Omental fat pad (tissue), 4 donors: ENCODE measurements around the gene PIK3R1. TPM values are rescaled to one million over a fixed set of nuclear protein-coding genes. Genes with fewer than 3 reads are reported as not detected.

Experiments
- ATAC-seq: fragments of 150-250 bp; one replicate; pipeline ENCODE4 v1.9.1; 2016; ENCODE audit warnings: mild to moderate bottlenecking, moderate library complexity; ENCODE audit not compliant: low FRiP score
- DNase-seq: peaks from one replicate; pipeline ENCODE4 v3.0.0-alpha.2; 2019; ENCODE audit warnings: low spot score
- total RNA-seq, 4 donors: library from RNA; depleted of rRNA; stranded (reverse); fragments of >200 nt; gene quantifications; one replicate each; pipeline ENCODE4 v1.1.0, GENCODE V29; 2016
- TF ChIP-seq, protein P1 (sequence below), 3 donors: fragments of 450-650 bp; IDR thresholded peaks; one replicate each; pipeline ENCODE4 v1.5.1; 2016 to 2017; ENCODE audit warnings: antibody characterized with exemption in 3 of 3, mild to moderate bottlenecking in 3 of 3, moderate library complexity in 2 of 3

Gene PIK3R1
- total RNA-seq, 4 donors from 2014 or later = 90.5 to 188 (median 148) TPM

DNA sequence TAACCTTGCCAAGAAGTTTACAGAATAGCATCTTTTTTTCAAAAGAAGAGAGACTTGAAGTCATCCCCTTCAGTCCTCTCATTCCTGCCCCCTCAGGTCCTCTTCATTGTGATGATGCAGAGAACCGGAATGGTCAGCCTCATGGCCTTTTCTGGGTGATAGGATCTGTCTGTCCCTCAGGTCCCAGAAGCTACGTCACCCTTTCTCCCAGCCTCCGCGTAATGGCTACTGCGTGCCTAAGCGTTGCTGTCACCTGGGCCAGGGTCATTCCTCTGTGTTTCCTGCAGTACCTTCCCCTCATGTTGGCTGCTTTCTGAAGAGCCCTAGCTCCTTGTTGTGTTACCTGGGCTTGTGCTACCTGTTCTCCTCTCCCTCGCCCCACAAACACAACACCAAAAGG lies 4.7 kb downstream of the PIK3R1 start:
- TF ChIP-seq, protein P1, sequence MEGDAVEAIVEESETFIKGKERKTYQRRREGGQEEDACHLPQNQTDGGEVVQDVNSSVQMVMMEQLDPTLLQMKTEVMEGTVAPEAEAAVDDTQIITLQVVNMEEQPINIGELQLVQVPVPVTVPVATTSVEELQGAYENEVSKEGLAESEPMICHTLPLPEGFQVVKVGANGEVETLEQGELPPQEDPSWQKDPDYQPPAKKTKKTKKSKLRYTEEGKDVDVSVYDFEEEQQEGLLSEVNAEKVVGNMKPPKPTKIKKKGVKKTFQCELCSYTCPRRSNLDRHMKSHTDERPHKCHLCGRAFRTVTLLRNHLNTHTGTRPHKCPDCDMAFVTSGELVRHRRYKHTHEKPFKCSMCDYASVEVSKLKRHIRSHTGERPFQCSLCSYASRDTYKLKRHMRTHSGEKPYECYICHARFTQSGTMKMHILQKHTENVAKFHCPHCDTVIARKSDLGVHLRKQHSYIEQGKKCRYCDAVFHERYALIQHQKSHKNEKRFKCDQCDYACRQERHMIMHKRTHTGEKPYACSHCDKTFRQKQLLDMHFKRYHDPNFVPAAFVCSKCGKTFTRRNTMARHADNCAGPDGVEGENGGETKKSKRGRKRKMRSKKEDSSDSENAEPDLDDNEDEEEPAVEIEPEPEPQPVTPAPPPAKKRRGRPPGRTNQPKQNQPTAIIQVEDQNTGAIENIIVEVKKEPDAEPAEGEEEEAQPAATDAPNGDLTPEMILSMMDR (IDR thresholded peaks at IDR 0.05) = no peak
- ATAC-seq = no peak
- DNase-seq = no peak

DNA sequence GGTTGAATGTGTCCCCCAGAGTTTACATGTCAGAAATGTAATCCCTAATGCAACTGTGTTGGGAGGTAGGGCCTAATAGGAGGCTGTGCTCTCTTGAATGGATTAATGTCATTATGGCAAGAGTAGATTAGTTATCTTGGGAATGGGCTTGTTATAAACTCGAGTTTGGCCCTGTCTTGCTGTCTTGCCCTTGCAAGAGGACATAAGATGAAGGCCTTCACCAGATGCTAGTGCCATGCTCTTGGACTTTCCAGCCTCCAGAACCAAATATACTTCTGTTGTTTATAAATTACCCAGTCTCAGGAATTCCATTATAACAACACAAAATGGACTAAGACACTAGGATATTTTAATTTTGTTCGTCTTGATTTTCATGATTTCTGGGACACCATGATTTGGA lies 5.4 kb downstream of the PIK3R1 start:
- TF ChIP-seq, protein P1 (IDR thresholded peaks at IDR 0.05) = no peak
- no peak for ATAC-seq
- DNase-seq = no peak

DNA sequence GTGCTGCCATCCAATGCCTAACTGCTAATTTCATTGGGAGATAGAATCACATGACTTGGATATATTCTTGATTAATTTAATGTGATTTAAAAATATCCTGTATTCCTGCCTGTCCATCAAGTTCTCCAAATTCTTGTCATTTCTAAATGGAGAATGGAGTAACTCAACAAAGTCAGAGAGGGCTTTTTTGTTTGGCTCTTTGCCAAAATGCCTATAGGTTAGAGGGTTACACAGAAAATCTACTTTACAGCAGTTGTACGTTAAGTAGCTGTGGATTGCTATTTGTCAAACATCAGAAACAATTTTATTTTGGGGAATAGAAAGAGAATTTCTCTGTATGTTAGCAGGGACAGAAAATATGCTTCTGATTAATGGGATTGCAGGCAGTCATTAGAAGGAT lies 5.9 kb downstream of the PIK3R1 start:
- TF ChIP-seq, protein P1 (IDR thresholded peaks at IDR 0.05) = no peak
- DNase-seq (no peak), ATAC-seq (no peak)

DNA sequence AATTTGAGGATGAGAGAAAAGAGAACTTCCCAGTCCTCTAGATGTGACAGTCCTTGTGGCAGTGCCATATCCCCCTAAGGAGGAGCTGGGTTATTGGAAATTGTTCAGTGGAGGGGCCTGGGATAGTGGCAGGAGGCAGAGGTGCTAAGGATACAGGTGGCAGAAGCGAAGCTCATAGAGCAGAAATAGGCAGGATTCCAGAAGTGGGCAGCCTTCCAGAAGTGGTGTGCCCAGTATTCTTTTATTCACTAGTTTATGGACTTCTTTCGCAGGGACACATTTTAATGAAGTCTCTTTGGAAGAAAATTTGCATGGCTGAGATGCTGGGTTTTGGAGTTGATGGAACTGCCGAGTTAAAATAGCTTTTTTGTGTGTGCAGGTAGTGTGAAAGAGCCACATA lies 6.8 kb downstream of the PIK3R1 start:
- DNase-seq (no peak), ATAC-seq (no peak)
- TF ChIP-seq, protein P1 (IDR thresholded peaks at IDR 0.05) = no peak

DNA sequence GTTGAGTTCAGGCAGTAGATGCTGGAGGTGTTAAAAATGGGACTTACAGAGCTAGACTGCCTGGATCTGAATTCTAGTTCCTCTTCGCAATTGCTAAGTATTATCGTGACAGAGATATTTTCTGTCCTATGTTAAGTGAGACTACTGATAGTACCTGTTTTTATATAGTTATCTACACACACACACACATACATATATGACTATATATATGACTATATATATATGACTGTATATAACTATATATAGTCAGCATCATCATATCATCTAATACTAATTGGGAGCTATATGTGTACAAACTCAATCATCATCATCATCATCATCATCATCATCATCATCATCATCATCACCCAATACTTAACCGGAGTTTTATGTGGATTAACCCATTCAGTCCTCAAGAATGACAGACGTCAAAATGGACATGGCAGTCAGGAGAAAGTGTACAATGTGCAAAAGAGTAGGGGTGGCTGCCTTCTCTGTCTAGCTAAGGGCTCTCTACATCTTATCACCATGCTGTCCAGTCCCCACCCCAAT lies 7.3 kb downstream of the PIK3R1 start:
- DNase-seq (no peak), ATAC-seq (no peak)
- TF ChIP-seq, protein P1 (IDR thresholded peaks at IDR 0.05) = no peak

DNA sequence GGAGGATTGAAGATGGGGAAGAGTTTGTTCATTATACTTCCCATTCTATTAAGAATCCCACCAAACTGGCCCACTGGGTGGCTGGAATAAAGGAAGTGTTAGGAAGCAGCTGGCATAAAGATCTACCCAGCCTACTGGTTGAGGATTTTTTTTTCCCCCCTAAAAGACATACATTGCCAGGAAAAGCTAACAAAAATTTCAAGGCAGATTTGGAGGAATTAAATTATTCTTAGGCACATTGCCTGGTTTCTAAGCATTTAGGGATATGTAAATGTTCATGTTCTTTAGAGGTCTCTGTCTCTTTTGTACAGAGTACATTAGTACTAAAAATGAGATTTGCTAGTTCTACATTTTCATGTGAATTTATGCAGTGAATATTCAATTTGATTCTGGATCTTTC lies 8.3 kb downstream of the PIK3R1 start:
- ATAC-seq = no peak
- TF ChIP-seq, protein P1 (IDR thresholded peaks at IDR 0.05) = no peak
- no peak for DNase-seq

DNA sequence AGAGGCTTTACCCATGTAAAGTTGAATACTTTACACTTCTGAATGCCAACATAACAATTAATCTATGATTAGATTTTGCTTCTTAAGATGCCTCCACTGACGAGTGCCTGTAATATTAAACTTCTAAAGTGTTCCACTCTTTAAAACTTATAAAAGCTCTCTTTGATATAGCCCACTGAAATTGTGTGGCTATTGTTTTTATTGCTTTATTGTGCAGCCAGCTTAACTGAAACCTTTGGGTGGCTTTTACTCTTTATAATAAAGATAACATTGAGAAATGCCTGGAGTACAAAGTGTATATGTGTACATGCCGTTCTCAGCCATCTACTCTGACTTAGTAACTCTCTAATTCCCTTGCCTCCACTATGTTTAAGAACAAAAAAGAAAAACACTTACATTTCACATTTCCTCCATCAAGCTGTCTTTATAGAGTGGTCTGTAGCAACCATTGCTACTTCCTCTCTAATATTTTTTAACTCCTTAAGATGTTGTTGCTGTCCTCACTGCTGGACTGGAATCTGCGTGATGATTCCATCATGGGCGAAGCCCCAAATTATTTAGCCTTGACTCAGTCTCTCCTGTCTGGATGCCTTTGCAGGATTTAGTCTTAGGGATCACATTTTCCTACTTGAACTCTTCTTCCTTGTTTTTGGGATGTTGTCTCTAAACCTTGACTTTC lies 9.1 kb downstream of the PIK3R1 start:
- TF ChIP-seq, protein P1 (IDR thresholded peaks at IDR 0.05) = no peak
- no peak for ATAC-seq
- DNase-seq = no peak
